Measurements from ENCODE around the gene IL18BP.

DNA sequence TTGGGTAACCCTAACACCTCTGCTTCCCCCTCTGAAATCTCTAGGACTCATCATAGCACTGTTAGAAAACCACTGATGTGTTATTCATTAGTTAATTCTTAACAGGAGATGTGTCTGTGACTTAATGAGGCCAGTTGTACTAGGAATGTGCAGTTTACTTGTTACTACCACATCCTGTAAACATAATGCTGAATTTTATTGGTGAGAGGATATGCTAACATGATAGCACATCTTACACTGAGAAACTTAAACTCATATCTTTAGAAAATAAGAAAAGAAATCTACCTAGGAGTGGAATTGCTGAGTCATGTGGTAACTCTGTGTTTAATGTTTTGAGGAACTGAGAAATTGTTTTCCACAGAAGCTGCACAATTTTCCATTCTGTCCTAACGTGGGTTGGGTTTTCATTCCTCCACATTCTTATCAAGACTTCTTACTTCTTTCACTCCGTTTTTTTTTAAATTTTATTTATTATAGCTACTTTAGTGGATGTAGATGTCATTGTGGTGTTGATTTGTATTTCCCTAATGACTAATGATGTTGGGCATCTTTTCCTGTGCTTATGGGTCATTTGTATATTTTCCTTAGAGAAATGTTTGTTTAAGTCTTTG, 36.2 kb upstream of the IL18BP start:
- TF ChIP-seq, protein P1, sequence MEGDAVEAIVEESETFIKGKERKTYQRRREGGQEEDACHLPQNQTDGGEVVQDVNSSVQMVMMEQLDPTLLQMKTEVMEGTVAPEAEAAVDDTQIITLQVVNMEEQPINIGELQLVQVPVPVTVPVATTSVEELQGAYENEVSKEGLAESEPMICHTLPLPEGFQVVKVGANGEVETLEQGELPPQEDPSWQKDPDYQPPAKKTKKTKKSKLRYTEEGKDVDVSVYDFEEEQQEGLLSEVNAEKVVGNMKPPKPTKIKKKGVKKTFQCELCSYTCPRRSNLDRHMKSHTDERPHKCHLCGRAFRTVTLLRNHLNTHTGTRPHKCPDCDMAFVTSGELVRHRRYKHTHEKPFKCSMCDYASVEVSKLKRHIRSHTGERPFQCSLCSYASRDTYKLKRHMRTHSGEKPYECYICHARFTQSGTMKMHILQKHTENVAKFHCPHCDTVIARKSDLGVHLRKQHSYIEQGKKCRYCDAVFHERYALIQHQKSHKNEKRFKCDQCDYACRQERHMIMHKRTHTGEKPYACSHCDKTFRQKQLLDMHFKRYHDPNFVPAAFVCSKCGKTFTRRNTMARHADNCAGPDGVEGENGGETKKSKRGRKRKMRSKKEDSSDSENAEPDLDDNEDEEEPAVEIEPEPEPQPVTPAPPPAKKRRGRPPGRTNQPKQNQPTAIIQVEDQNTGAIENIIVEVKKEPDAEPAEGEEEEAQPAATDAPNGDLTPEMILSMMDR (optimal IDR thresholded peaks at IDR 0.05 in 1 of 3, IDR thresholded peaks at IDR 0.05 in 1 of 3, conservative IDR thresholded peaks at IDR 0.05 in 1 of 3; ENCODE audit: extremely low read depth in 1 of 3, insufficient read depth in 2 of 3, low read length in 3 of 3): no peak
- no peak for TF ChIP-seq EZH2 (IDR thresholded peaks at IDR 0.05; ENCODE audit: low read length)

All from keratinocyte (primary cell).